Midbrain (tissue), 1 donor: ENCODE data around the gene HTRA3.

ENCODE experiments used
- DNase-seq: peaks from one replicate; lab custom pipeline; 2025; lab: John Stamatoyannopoulos, UW

HTRA3 gene

GRCh38 chr4:8266508-8266907 is 3.0 kb upstream of the HTRA3 start:
- no peak for DNase-seq

- DNase-seq: no peak
Measured at GRCh38 chr4:8267077-8267476, 2.5 kb upstream of the HTRA3 start.

GRCh38 chr4:8268211-8268610 is 1.3 kb upstream of the HTRA3 start:
- no peak for DNase-seq

- no peak for DNase-seq
Measured at GRCh38 chr4:8268901-8269534, 536 bp upstream of the HTRA3 start.

- DNase-seq: no peak
Measured at GRCh38 chr4:8270418-8270771, 841 bp downstream of the HTRA3 start.

- DNase-seq: no peak
Measured at GRCh38 chr4:8270912-8271815, 1.6 kb downstream of the HTRA3 start.

GRCh38 chr4:8271821-8272220 is 2.3 kb downstream of the HTRA3 start:
- no peak for DNase-seq

- DNase-seq: no peak
Measured at GRCh38 chr4:8272472-8273428, 3.2 kb downstream of the HTRA3 start.

- DNase-seq: no peak
Measured at GRCh38 chr4:8273450-8273849, 3.9 kb downstream of the HTRA3 start.

- no peak for DNase-seq
Measured at GRCh38 chr4:8274066-8274652, 4.6 kb downstream of the HTRA3 start.

- DNase-seq: peak; percentile 80
Measured at GRCh38 chr4:8274765-8275547, 5.4 kb downstream of the HTRA3 start.

- no peak for DNase-seq
Measured at GRCh38 chr4:8275548-8275910, 6.0 kb downstream of the HTRA3 start.

GRCh38 chr4:8276358-8277240 is 7.0 kb downstream of the HTRA3 start:
- DNase-seq: no peak

GRCh38 chr4:8277356-8278008 is 7.9 kb downstream of the HTRA3 start:
- no peak for DNase-seq

GRCh38 chr4:8278009-8278395 is 8.4 kb downstream of the HTRA3 start:
- DNase-seq: no peak

- no peak for DNase-seq
Measured at GRCh38 chr4:8278421-8279287, 9.1 kb downstream of the HTRA3 start.

- DNase-seq: no peak
Measured at GRCh38 chr4:8279321-8280157, 10.0 kb downstream of the HTRA3 start.
